ENCODE measurements around the gene ICE1.
"Not testable (repeated sequence)": the region's sequence is repeated elsewhere in the genome, so short reads cannot be mapped to it uniquely, and the experiment has no call there.

Gene ICE1

GRCh38 chr5:5405441-5405840 lies 17.0 kb upstream of the ICE1 start:
- DNase-seq: no peak

GRCh38 chr5:5407924-5408323 lies 14.6 kb upstream of the ICE1 start:
- no peak for DNase-seq

- DNase-seq: no peak
These were observed 13.2 kb upstream of the ICE1 start for GRCh38 chr5:5409151-5409810.

- DNase-seq: not testable (repeated sequence)
These were observed 8.6 kb upstream of the ICE1 start for GRCh38 chr5:5413856-5414255.

- no peak for DNase-seq
These were observed 7.5 kb upstream of the ICE1 start for GRCh38 chr5:5414999-5415398.

GRCh38 chr5:5416733-5417132 lies 5.7 kb upstream of the ICE1 start:
- no peak for DNase-seq

GRCh38 chr5:5418006-5418405 lies 4.5 kb upstream of the ICE1 start:
- DNase-seq: no peak

GRCh38 chr5:5418764-5419163 lies 3.7 kb upstream of the ICE1 start:
- no peak for DNase-seq

- DNase-seq: no peak
These were observed 2.9 kb upstream of the ICE1 start for GRCh38 chr5:5419291-5420210.

- DNase-seq: no peak
These were observed 2.2 kb upstream of the ICE1 start for GRCh38 chr5:5420251-5420650.

GRCh38 chr5:5421149-5421960 lies 1.1 kb upstream of the ICE1 start:
- DNase-seq: peak in 1 of 2 experiments; percentile 12

- no peak for DNase-seq
These were observed 490 bp downstream of the ICE1 start for GRCh38 chr5:5422819-5423515.

GRCh38 chr5:5423586-5423985 lies 1.1 kb downstream of the ICE1 start:
- no peak for DNase-seq

GRCh38 chr5:5424736-5425135 lies 2.3 kb downstream of the ICE1 start:
- no peak for DNase-seq

- no peak for DNase-seq
These were observed 7.7 kb downstream of the ICE1 start for GRCh38 chr5:5430136-5430535.

- DNase-seq: no peak
These were observed 9.7 kb downstream of the ICE1 start for GRCh38 chr5:5432020-5432707.

- DNase-seq: no peak
These were observed 13.8 kb downstream of the ICE1 start for GRCh38 chr5:5436203-5436760.

GRCh38 chr5:5437227-5438172 lies 15.0 kb downstream of the ICE1 start:
- DNase-seq: no peak

- no peak for DNase-seq
These were observed 29.4 kb downstream of the ICE1 start for GRCh38 chr5:5451863-5452262.

- no peak for DNase-seq
These were observed 30.7 kb downstream of the ICE1 start for GRCh38 chr5:5453131-5453530.

GRCh38 chr5:5454391-5454790 lies 31.9 kb downstream of the ICE1 start:
- no peak for DNase-seq
